ENCODE data around the gene PKP3.
"Not testable (repeated sequence)": the region's sequence is repeated elsewhere in the genome, so short reads cannot be mapped to it uniquely, and the experiment has no call there.

The PKP3 gene, protein sequence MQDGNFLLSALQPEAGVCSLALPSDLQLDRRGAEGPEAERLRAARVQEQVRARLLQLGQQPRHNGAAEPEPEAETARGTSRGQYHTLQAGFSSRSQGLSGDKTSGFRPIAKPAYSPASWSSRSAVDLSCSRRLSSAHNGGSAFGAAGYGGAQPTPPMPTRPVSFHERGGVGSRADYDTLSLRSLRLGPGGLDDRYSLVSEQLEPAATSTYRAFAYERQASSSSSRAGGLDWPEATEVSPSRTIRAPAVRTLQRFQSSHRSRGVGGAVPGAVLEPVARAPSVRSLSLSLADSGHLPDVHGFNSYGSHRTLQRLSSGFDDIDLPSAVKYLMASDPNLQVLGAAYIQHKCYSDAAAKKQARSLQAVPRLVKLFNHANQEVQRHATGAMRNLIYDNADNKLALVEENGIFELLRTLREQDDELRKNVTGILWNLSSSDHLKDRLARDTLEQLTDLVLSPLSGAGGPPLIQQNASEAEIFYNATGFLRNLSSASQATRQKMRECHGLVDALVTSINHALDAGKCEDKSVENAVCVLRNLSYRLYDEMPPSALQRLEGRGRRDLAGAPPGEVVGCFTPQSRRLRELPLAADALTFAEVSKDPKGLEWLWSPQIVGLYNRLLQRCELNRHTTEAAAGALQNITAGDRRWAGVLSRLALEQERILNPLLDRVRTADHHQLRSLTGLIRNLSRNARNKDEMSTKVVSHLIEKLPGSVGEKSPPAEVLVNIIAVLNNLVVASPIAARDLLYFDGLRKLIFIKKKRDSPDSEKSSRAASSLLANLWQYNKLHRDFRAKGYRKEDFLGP

DNA sequence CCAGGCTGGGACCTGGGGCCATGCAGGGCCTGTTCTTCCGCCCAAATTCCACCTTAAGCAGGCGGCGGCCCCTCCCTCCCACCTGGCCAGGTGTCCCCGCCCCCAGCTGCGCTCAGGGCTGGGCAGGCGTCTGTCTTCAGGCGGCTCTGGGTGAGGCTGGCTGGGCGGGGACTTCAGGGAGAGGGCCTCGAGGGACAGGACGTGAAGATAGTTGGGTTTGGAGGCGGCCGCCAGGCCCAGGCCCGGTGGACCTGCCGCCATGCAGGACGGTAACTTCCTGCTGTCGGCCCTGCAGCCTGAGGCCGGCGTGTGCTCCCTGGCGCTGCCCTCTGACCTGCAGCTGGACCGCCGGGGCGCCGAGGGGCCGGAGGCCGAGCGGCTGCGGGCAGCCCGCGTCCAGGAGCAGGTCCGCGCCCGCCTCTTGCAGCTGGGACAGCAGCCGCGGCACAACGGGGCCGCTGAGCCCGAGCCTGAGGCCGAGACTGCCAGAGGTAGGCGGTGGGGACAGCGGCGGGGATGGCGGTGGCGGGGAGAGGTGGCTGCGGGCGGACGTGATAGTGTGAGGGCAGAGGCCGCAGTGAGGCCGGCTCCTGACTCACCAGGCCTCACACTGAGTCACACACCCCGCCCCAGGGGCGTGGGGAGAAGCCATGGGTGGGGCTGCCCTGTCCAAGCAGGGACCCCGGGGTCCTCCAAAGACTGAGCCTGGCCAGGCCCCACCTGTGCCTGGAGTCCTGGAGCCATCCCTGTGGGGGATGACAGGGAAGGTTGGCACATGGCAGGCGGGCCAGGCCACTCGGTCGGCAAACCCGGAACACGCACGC lies at the start of gene PKP3:
PKP3 (plus strand) TSS at position 176 of the 824 bp plus-strand sequence; CDS start at position 260, 84 bp downstream.
- peak; percentile 50 for DNase-seq

- DNase-seq: no peak
Measured at GRCh38 chr11:344836-345578, 49.0 kb upstream of the PKP3 start.

DNA sequence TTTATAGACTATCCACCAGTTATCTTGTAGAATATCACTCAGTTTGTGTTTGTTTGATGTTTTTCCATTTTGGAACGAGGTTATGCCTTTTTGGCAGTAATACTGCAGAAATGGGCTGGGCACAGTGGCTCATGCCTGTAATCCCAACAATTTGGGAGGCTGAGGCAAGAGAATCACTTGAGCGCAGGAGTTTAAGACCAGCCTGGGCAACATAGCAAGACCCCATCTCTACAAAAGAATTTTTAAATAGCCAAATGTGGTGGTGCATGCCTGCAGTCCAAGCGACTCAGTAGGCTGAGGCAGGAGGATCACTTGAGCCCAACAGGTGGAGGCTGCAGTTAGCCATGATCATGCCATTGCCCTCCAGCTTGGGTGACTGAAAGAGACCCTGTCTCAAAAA lies 47.5 kb upstream of the PKP3 start:
- no peak for DNase-seq

GRCh38 chr11:349270-349954 lies 44.6 kb upstream of the PKP3 start:
- DNase-seq: not testable (repeated sequence)

DNA sequence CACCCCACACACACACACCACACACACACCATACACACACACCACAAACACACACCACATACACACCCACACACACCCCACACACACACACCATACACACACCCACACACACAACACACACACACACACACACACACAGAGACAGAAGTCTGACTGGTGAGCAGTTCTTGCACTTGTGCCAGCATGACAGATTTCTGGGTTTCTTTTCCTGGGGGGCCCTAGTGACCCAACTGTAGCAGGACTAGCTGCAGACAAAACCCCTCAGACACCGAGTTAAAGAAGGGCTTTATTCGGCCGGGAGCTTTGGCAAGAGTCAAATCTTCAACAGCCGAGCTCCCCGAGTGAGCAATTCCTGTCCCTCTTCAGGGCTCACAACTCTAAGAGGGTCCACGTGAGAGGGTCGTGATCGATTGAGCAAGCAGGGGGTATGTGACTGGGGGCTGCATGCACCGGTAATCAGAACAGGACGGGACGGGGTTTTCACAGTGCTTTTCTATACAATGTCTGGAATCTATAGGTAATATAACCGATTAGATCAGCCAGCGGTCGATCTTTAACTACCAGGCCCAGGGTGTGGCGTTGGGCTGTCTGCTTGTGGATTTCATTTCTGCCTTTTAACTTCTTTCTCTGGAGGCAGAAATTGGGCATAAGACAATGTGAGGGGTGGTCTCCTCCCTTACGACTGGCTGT lies 43.8 kb upstream of the PKP3 start:
- DNase-seq: not testable (repeated sequence)

DNA sequence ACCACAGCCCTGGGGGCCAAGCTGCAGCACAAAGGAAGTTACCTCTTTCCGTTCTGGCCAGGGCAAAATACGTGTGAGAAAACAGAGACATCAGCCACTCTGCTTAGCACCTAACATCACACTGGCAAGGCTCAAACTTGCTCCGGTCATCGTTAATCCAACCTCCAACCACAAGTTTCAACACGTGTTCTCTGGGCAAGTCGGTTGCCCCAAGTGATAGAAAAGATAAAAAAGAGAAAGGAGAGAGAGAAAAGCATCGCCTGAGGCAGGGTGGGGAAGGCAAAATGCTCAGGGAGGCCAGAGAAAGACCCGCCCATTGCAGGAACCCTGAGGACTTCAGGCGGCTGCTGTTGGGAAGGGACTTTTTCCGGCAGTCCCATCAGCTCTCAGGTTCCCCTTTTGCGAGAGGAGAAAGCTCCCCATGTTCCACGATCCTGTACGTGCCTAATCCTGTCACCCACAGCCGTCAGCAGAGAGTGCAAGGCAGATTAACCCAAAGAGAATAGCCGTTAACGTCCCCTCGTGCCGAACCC lies 43.2 kb upstream of the PKP3 start:
- no peak for DNase-seq

DNA sequence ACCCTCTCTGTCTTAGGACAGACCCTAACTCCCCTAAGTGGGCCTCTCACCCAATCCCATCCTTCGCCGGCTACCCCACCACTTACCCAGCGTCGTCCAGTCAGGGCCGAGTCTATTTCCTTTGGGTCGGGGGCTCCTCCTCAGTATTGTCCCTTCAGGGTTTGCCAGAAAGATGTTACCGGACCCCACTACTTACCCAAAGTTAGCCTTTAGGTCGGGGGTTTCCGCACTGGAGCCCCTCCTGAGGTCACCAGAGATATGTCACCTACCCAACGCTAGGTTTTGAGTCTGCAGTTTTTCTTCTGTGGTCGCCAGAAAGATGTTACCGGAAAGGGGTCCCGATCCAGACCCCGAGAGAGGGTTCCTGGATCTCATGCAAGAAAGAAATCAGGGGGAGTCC lies 42.6 kb upstream of the PKP3 start:
- DNase-seq: no peak

- no peak for DNase-seq
Measured at GRCh38 chr11:352456-353031, 41.5 kb upstream of the PKP3 start.

- no peak for DNase-seq
Measured at GRCh38 chr11:353179-353873, 40.7 kb upstream of the PKP3 start.

GRCh38 chr11:355581-356458 lies 38.2 kb upstream of the PKP3 start:
- DNase-seq: peak; percentile 37

GRCh38 chr11:356610-357009 lies 37.4 kb upstream of the PKP3 start:
- no peak for DNase-seq

DNA sequence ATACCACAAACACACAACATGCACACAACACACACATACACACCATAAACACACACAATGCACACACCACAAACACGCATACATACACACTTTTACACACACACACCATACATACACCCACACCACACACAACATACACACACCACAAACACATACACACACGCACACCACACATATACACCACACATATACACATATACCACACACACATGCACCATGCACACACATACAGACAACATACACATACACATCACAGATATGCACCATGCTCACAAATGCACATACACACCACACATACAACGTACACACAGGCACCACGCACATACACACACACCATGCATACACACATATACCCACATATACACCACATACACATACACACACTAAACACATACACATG lies 36.4 kb upstream of the PKP3 start:
- DNase-seq: no peak

DNA sequence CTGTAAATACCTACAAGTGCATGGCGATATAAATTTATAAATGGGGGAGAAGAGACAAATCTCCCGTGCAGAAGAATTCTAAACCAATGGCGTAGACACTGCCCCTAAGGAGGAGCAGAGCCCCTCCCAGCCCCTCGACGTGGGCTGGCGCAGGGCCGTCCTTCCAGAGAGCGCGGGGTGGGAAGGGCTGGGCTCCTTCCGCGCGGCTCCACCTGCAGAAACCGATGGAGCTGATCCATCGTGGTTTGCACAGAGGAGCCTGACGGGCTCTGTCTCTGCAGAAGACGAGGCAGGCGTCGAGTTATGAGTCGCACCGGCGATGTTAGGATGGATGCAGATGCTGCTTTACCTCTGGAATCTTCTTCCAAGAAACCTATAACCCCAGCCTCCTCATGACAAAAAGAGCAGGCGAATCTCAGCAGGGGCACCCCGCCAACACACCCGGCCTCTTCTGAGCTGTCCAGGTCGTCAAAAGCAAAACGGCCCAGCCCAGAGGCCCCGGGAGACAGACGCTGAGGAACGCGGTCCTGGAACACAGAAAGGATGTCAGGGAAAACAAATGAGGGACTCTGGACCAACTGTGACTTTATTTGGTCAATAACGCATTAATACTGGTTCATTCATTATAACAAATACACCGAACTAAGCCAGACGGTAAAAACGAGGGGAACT lies 35.7 kb upstream of the PKP3 start:
- DNase-seq: no peak

DNA sequence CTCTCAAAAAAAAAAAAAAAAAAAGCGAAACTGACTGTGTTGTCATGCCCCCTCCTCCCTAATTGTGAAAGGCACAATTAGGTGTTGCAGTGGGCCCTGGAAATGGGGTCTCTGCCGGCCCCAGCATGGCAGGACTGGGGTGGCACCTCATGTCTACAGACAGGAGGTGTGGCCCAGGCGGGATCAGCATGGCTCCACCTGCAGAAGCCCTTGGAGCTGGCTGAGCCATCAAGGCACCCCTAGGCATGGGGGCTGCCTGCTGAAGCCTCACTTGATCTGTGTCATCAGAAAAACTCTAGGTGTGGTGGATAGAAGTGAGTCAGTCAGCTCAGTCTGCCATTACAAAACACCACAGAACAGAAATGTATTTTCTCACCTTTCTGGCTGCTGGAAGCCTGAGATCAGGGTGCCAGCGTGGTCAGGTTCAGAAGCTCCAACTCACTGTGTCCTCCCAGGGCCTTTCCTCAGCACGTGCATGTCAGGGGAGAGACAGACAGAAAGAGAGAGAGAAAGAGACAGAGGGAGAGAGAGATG lies 34.8 kb upstream of the PKP3 start:
- DNase-seq: no peak

GRCh38 chr11:360326-361280 lies 33.4 kb upstream of the PKP3 start:
- DNase-seq: no peak

- no peak for DNase-seq
Measured at GRCh38 chr11:362642-363442, 31.2 kb upstream of the PKP3 start.
